NCI-H1694 treated with DMSO at 0.1 percent for 48 hours (cell line): ENCODE results near the gene FBLIM1.

Source experiments
- DNase-seq: peaks from one replicate; lab custom pipeline; 2025; lab: John Stamatoyannopoulos, UW

FBLIM1 gene

GRCh38 chr1:15730936-15731335, 27.7 kb upstream of the FBLIM1 start:
- no peak for DNase-seq

GRCh38 chr1:15731735-15732685, 26.6 kb upstream of the FBLIM1 start:
- DNase-seq, result no peak

GRCh38 chr1:15732686-15733081, 25.9 kb upstream of the FBLIM1 start:
- DNase-seq, result no peak

- DNase-seq, result no peak
These were observed 25.3 kb upstream of the FBLIM1 start for GRCh38 chr1:15733218-15733725.

- DNase-seq, result no peak
These were observed 24.8 kb upstream of the FBLIM1 start for GRCh38 chr1:15733726-15734226.

- no peak for DNase-seq
These were observed 24.3 kb upstream of the FBLIM1 start for GRCh38 chr1:15734296-15734695.

- DNase-seq, result no peak
These were observed 23.7 kb upstream of the FBLIM1 start for GRCh38 chr1:15734901-15735300.

- no peak for DNase-seq
These were observed 23.1 kb upstream of the FBLIM1 start for GRCh38 chr1:15735304-15736037.

GRCh38 chr1:15736038-15736891, 22.3 kb upstream of the FBLIM1 start, which contains the start of gene SLC25A34:
TSS of gene SLC25A34 (plus strand) at chr1:15736258. CDS start at chr1:15736486, 228 bp downstream.
- DNase-seq, result no peak

GRCh38 chr1:15736892-15737261, 21.7 kb upstream of the FBLIM1 start:
- no peak for DNase-seq

GRCh38 chr1:15737324-15738319, 21.0 kb upstream of the FBLIM1 start:
- no peak for DNase-seq

- DNase-seq, result no peak
These were observed 20.0 kb upstream of the FBLIM1 start for GRCh38 chr1:15738416-15739113.

GRCh38 chr1:15739259-15739658, 19.3 kb upstream of the FBLIM1 start:
- no peak for DNase-seq

- no peak for DNase-seq
These were observed 18.9 kb upstream of the FBLIM1 start for GRCh38 chr1:15739745-15740144.

- DNase-seq, result peak; percentile 61
These were observed 17.4 kb upstream of the FBLIM1 start for GRCh38 chr1:15740924-15741850.

GRCh38 chr1:15742339-15742801, 16.2 kb upstream of the FBLIM1 start, which contains the start of gene TMEM82:
TSS of gene TMEM82 (plus strand) at chr1:15742499. CDS start at chr1:15742560, 61 bp downstream.
- DNase-seq, result no peak

- DNase-seq, result no peak
These were observed 14.4 kb upstream of the FBLIM1 start for GRCh38 chr1:15744122-15744679.

- DNase-seq, result no peak
These were observed 11.2 kb upstream of the FBLIM1 start for GRCh38 chr1:15747378-15747777.
